Measurements from ENCODE around the gene SPG7. TPM values are rescaled to one million over a fixed set of nuclear protein-coding genes. Genes with fewer than 3 reads are reported as not detected.

SPG7 gene
- total and polyA plus RNA-seq, 9 of the 15 experiments (the other 6 are each of a cell fraction or from before 2014, with no cell fraction given), result 5.8 to 89.1 (median 49.4) TPM

GRCh38 chr16:89579351-89579750 lies 71.1 kb downstream of the SPG7 start (continued):
- no peak for TF ChIP-seq FOXP4 (CRISPR knock-in tag; IDR thresholded peaks at IDR 0.05; ENCODE audit: borderline replicate concordance)

GRCh38 chr16:89581045-89581695 lies 73.0 kb downstream of the SPG7 start:
- DNase-seq (ENCODE audit: extremely low read depth in 1 of 4, low spot score in 3 of 4), result no peak
- no peak for ATAC-seq
- peaks cover 83% of the 10 kb centered on the region for H3K36me3 ChIP-seq (ENCODE audit: control insufficient read depth, insufficient read depth, low read length)
- H2AFZ ChIP-seq (ENCODE audit: low read depth, low read length), result no peak overlapping the region
- ChIA-PET CTCF (ENCODE audit: low intra/inter-chr PET ratio) (no interaction called here), POLR2A (interaction anchor here (0.6 kb wide), 1 partner anchor 387 kb away, joined by 3 read pairs; no protein-coding TSS in a partner anchor)
- no peak overlapping the region for H3K4me2 ChIP-seq (ENCODE audit: insufficient read depth, low read length)
- H3K4me3 ChIP-seq, result no peak overlapping the region
- no peak overlapping the region for H3K9ac ChIP-seq (ENCODE audit: insufficient read depth in 1 of 2, low read depth in 2 of 2, low read length in 2 of 2)
- H3K9me3 ChIP-seq (replicated peaks; ENCODE audit: control insufficient read depth, insufficient read depth, low read depth, low read length), result peaks cover 7% of the 10 kb centered on the region
- BruUV-seq (replicated peaks), result TSS peak; percentile 17
- WGBS (ENCODE audit: insufficient coverage, low coverage, missing lambda C conversion rate), result 89% methylated on average over 30 of the region's 33 CpGs
- peaks cover 0 to 50% of the 10 kb centered on the region in 2 experiments; a peak in 2 of 5 replicates for H3K4me1 ChIP-seq (replicated peaks in 1 of 2; ENCODE audit: control insufficient read depth in 2 of 2, insufficient read depth in 2 of 2, low read length in 2 of 2)
- H4K20me1 ChIP-seq (replicated peaks; ENCODE audit: control insufficient read depth, insufficient read depth, low read length), result no peaks in the 10 kb centered on the region
- H3K79me2 ChIP-seq (ENCODE audit: control insufficient read depth, insufficient read depth, low read length), result peaks cover 24% of the 10 kb centered on the region
- H3K27me3 ChIP-seq (ENCODE audit: control insufficient read depth in 2 of 2, insufficient read depth in 2 of 2, low read length in 2 of 2), result no peaks in the 10 kb centered on the region
- in situ Hi-C loops (cut with MboI), result no loop called here
- no peak for FAIRE-seq
- no peaks in the 10 kb centered on the region for H3K9me1 ChIP-seq (ENCODE audit: control insufficient read depth, insufficient read depth, low read length)
- intact Hi-C loops (cut with micrococcal nuclease), result no loop called here
- no peak overlapping the region for H3K27ac ChIP-seq (ENCODE audit: extremely low read depth, low read depth, low read length)
- TF ChIP-seq ZBTB33 (CRISPR knock-in tag; IDR thresholded peaks at IDR 0.05) (peak; percentile 71; the same call in 1 of the 2 replicates), NCOA1 (IDR thresholded peaks at IDR 0.05; ENCODE audit: low read depth) (no peak)
